Measurements from ENCODE around the gene SNRPD2.

SNRPD2 gene

GRCh38 chr19:45670670-45671453 lies 20.9 kb downstream of the SNRPD2 start:
- H3K27ac ChIP-seq: no peak overlapping the region
- no peaks in the 10 kb centered on the region for H3K36me3 ChIP-seq
- H3K4me3 ChIP-seq (ENCODE audit: low read depth, low read length): no peak overlapping the region
- TF ChIP-seq CTCF (IDR thresholded peaks at IDR 0.05; ENCODE audit: low read depth, low read length): no peak
- DNase-seq: no peak
- H3K9me3 ChIP-seq (ENCODE audit: severe bottlenecking): no peaks in the 10 kb centered on the region
- no peaks in the 10 kb centered on the region for H3K27me3 ChIP-seq (ENCODE audit: insufficient read depth, low read depth, severe bottlenecking)

- Histone ChIP-seq H3K36me3 (no peaks in the 10 kb centered on the region), H3K27ac (peak overlapping the region; percentile 34), H3K27me3 (ENCODE audit: insufficient read depth, low read depth, severe bottlenecking) (no peaks in the 10 kb centered on the region), H3K4me3 (ENCODE audit: low read depth, low read length) (peak overlapping the region; percentile 50), H3K9me3 (ENCODE audit: severe bottlenecking) (no peaks in the 10 kb centered on the region)
- TF ChIP-seq CTCF (IDR thresholded peaks at IDR 0.05; ENCODE audit: low read depth, low read length): no peak
- DNase-seq: no peak
Observed at GRCh38 chr19:45668342-45668871, 23.3 kb downstream of the SNRPD2 start.

- TF ChIP-seq CTCF (IDR thresholded peaks at IDR 0.05; ENCODE audit: low read depth, low read length): no peak
- H3K27me3 ChIP-seq (ENCODE audit: insufficient read depth, low read depth, severe bottlenecking): no peaks in the 10 kb centered on the region
- H3K27ac ChIP-seq: peak within 1 kb of the TSS; percentile 34
Observed at GRCh38 chr19:45667620-45668341, 24.0 kb downstream of the SNRPD2 start, which contains the start of gene GIPR. Gene GIPR, plus strand, starts transcription at chr19:45668221. Its CDS starts 1,300 bp downstream, at chr19:45669521.

GRCh38 chr19:45664575-45664974 lies 27.2 kb downstream of the SNRPD2 start:
- no peak for DNase-seq
- H3K9me3 ChIP-seq (ENCODE audit: severe bottlenecking): no peaks in the 10 kb centered on the region
- no peak for TF ChIP-seq CTCF (IDR thresholded peaks at IDR 0.05; ENCODE audit: low read depth, low read length)
- H3K36me3 ChIP-seq: no peaks in the 10 kb centered on the region
- no peak overlapping the region for H3K4me3 ChIP-seq (ENCODE audit: low read depth, low read length)
- H3K27me3 ChIP-seq (ENCODE audit: insufficient read depth, low read depth, severe bottlenecking): no peaks in the 10 kb centered on the region
- H3K27ac ChIP-seq: no peak overlapping the region

More at GRCh38 chr19:45667620-45668341, 24.0 kb downstream of the SNRPD2 start, which contains the start of gene GIPR:
- no peaks in the 10 kb centered on the region for H3K36me3 ChIP-seq
- H3K4me3 ChIP-seq (ENCODE audit: low read depth, low read length): peak within 1 kb of the TSS; percentile 50
- no peaks in the 10 kb centered on the region for H3K9me3 ChIP-seq (ENCODE audit: severe bottlenecking)
- peak; percentile 82 for DNase-seq

- no peaks in the 10 kb centered on the region for H3K27me3 ChIP-seq (ENCODE audit: insufficient read depth, low read depth, severe bottlenecking)
- no peaks in the 10 kb centered on the region for H3K9me3 ChIP-seq (ENCODE audit: severe bottlenecking)
- no peak for DNase-seq
- H3K4me3 ChIP-seq (ENCODE audit: low read depth, low read length): no peak overlapping the region
- no peaks in the 10 kb centered on the region for H3K36me3 ChIP-seq
- no peak overlapping the region for H3K27ac ChIP-seq
- TF ChIP-seq CTCF (IDR thresholded peaks at IDR 0.05; ENCODE audit: low read depth, low read length): no peak
Observed at GRCh38 chr19:45663800-45664199, 28.0 kb downstream of the SNRPD2 start.

Data from WERI-Rb-1 (cell line).